Activated CD8-positive, alpha-beta T cell treated with anti-CD3 and anti-CD28 coated beads for 36 hours (primary cell): ENCODE measurements around the gene CERS6. TPM values are rescaled to one million over a fixed set of nuclear protein-coding genes. Genes with fewer than 3 reads are reported as not detected.

Source experiments
- ATAC-seq: fragments of 200-7000 bp; cut with Tn5 transposase; one replicate; pipeline ENCODE4 v1.10.0; 2021; ENCODE audit warnings: mild to moderate bottlenecking, moderate library complexity
- CTCF ChIA-PET: fragments of 350-600 bp; sonication (Branson Sonifier 250); formaldehyde crosslinking; loops from one replicate; lab custom pipeline; 2021; ENCODE audit warnings: antibody characterized with exemption; lab: Charles Lee
- POLR2A ChIA-PET: fragments of 350-600 bp; sonication (Branson Sonifier 250); formaldehyde crosslinking; loops from one replicate; lab custom pipeline; 2021; ENCODE audit warnings: antibody characterized with exemption; lab: Charles Lee
- DNase-seq: peaks from one replicate; pipeline ENCODE4 v3.0.0-alpha.2; 2020
- H3K27ac Mint-ChIP-seq: one replicate; pipeline ENCODE4 v1.8.0; 2021; ENCODE audit warnings: mild to moderate bottlenecking, mixed read lengths
- H3K27me3 Mint-ChIP-seq: one replicate; pipeline ENCODE4 v1.8.0; 2021; ENCODE audit warnings: mixed read lengths
- H3K36me3 Mint-ChIP-seq: one replicate; pipeline ENCODE4 v1.8.0; 2021; ENCODE audit warnings: low read depth, mixed read lengths
- H3K4me1 Mint-ChIP-seq: one replicate; pipeline ENCODE4 v1.8.0; 2021; ENCODE audit warnings: low read depth, mixed read lengths
- H3K4me3 Mint-ChIP-seq: one replicate; pipeline ENCODE4 v1.8.0; 2021; ENCODE audit warnings: mild to moderate bottlenecking, moderate library complexity, mixed read lengths
- H3K9me3 Mint-ChIP-seq: one replicate; pipeline ENCODE4 v1.8.0; 2021; ENCODE audit warnings: mixed read lengths
- intact Hi-C: fragments of 100-400 bp; cut with micrococcal nuclease; formaldehyde crosslinking; loops from one replicate; pipeline ENCODE4 v1.10.0; 2022
- total RNA-seq, 2 experiments: library from RNA; stranded (reverse); gene quantifications; one replicate each; pipeline ENCODE4 v1.2.3, GENCODE V29; 2021
- TF ChIP-seq, protein P1 (sequence below): fragments of 200-600 bp; IDR thresholded peaks from one replicate; pipeline ENCODE4 v1.8.0; 2022; ENCODE audit warnings: antibody characterized with exemption, mild to moderate bottlenecking

The CERS6 gene
- total RNA-seq, 2 experiments from 2014 or later: 15.4 to 16.1 TPM

DNA sequence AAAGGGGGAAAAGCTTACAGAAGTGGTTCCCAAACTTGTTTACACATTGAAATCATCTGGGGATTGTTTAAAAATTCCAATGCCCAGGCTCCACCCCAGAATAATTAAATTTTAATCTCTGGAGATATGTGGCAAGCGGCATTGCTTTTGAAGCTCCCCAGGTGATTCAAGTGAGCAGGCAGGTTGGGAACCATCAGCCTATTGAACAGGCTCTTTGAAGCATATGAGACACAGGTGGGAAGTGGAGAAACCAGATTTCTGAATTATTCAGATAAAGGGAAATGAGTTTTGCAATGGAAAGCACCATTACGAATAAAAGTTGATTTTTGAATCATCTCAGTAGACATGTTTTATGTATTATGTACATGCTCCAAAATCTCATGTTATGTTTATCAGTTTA is 288.8 kb downstream of the CERS6 start:
- no peak for ATAC-seq
- Mint-ChIP-seq H3K4me1 (peaks cover 20% of the 10 kb centered on the region), H3K4me3 (no peak overlapping the region), H3K36me3 (peaks cover 11% of the 10 kb centered on the region), H3K27ac (no peak overlapping the region), H3K27me3 (no peaks in the 10 kb centered on the region), H3K9me3 (no peaks in the 10 kb centered on the region)
- intact Hi-C loops: no loop called here
- ChIA-PET CTCF (interaction anchor here (1.2 kb wide), 1 partner anchor 39 kb away, joined by 3 read pairs; no protein-coding TSS in a partner anchor), POLR2A (no interaction called here)
- TF ChIP-seq, protein P1, sequence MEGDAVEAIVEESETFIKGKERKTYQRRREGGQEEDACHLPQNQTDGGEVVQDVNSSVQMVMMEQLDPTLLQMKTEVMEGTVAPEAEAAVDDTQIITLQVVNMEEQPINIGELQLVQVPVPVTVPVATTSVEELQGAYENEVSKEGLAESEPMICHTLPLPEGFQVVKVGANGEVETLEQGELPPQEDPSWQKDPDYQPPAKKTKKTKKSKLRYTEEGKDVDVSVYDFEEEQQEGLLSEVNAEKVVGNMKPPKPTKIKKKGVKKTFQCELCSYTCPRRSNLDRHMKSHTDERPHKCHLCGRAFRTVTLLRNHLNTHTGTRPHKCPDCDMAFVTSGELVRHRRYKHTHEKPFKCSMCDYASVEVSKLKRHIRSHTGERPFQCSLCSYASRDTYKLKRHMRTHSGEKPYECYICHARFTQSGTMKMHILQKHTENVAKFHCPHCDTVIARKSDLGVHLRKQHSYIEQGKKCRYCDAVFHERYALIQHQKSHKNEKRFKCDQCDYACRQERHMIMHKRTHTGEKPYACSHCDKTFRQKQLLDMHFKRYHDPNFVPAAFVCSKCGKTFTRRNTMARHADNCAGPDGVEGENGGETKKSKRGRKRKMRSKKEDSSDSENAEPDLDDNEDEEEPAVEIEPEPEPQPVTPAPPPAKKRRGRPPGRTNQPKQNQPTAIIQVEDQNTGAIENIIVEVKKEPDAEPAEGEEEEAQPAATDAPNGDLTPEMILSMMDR: no peak
- no peak for DNase-seq

DNA sequence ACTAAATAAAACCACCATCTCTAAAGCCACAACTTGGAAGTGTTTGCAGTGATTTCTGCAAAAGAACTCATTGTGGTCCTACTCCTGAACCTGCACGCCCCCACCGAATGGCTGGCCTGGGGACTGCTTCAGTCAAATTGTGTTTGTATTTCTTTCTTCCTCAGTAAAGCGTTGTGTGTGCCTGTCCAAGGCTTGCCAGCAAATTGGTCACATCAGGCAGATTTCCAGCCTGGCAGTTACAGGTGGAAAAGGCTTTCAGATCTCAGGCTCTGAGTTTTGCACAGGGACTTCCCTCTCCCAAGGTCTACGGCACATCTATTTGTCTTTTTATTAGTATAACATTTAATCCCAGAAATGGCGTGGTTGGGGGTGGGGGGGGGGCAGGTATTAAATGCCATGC is 292.4 kb downstream of the CERS6 start:
- no peak for DNase-seq
- Mint-ChIP-seq H3K27me3 (no peaks in the 10 kb centered on the region), H3K9me3 (no peaks in the 10 kb centered on the region), H3K36me3 (peaks cover 11% of the 10 kb centered on the region), H3K4me3 (no peak overlapping the region), H3K27ac (no peak overlapping the region), H3K4me1 (peaks cover 50% of the 10 kb centered on the region)
- TF ChIP-seq, protein P1: no peak
- intact Hi-C loops: no loop called here
- CTCF ChIA-PET: no interaction called here
- ATAC-seq: no peak
- POLR2A ChIA-PET: no interaction called here

DNA sequence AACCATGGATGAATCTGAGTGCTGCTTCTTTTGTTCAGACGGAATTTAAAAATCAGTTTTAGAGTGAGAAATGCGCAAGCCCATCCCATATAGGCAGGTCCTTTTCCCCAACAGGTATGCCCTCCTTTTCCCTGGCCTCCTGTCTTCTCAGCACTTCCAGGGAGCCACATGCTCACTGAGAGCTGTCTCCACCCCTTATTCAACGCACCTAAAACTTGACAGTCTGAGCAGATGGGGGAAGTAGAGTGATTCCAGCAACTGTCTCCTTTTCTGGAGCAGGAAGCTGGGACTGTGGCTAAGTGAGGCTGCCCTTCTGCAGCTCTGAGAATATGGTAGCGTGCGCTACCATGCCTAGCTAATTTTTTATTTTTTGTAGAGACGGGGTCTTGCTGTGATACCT is 293.2 kb downstream of the CERS6 start:
- TF ChIP-seq, protein P1: no peak
- Mint-ChIP-seq H3K9me3 (no peaks in the 10 kb centered on the region), H3K36me3 (peaks cover 11% of the 10 kb centered on the region), H3K4me1 (peaks cover 50% of the 10 kb centered on the region), H3K4me3 (no peak overlapping the region), H3K27ac (no peak overlapping the region), H3K27me3 (no peaks in the 10 kb centered on the region)
- no peak for ATAC-seq
- intact Hi-C loops: no loop called here
- POLR2A ChIA-PET: no interaction called here
- DNase-seq: no peak
- CTCF ChIA-PET: interaction anchor here (0.8 kb wide), 1 partner anchor 126 kb away, joined by 3 read pairs; no protein-coding TSS in a partner anchor

DNA sequence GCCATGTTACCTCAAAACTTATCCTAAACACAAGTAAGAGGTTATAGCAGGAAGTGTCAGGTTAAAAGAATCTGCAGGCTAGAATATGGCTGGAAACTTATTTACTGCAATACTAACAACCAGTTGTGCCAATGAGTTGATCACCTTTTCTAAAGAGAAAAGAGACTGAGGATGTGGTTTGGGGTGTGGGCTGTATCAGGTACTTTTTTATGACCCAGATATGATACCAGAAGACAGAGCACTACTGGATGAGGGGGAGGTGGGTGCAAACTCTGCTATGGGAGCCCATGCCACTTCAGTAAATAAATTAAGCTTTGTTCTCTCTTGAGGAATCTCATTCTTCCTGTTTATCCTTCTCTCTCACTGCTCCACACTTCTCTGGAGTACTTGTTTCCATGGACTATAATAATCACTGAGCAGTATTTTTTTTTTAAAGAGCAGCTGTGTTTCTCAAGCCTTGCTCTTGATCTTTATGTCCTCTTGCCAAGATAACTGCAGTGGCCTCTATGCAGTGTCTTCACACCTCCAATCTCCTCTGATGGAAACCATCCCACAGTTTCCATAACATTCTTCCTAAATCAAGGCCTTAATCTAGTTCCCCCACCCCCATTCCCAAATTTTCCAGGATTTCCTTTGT is 295.1 kb downstream of the CERS6 start:
- H3K27me3 Mint-ChIP-seq: no peaks in the 10 kb centered on the region
- TF ChIP-seq, protein P1: no peak
- POLR2A ChIA-PET: interaction anchor here (0.6 kb wide), 1 partner anchor 319 kb away, joined by 4 read pairs; no protein-coding TSS in a partner anchor
- no peaks in the 10 kb centered on the region for H3K9me3 Mint-ChIP-seq
- intact Hi-C loops: no loop called here
- peaks cover 59% of the 10 kb centered on the region for H3K4me1 Mint-ChIP-seq
- peak overlapping the region; percentile 78 for H3K27ac Mint-ChIP-seq
- H3K4me3 Mint-ChIP-seq: no peak overlapping the region
- peak; percentile 98 for ATAC-seq
- peaks cover 3% of the 10 kb centered on the region for H3K36me3 Mint-ChIP-seq
- DNase-seq: peak; percentile 74
- CTCF ChIA-PET: interaction anchor here (1.0 to 1.3 kb wide), 2 partner anchors 8 to 633 kb away, joined by 3 to 5 read pairs; no protein-coding TSS in a partner anchor

DNA sequence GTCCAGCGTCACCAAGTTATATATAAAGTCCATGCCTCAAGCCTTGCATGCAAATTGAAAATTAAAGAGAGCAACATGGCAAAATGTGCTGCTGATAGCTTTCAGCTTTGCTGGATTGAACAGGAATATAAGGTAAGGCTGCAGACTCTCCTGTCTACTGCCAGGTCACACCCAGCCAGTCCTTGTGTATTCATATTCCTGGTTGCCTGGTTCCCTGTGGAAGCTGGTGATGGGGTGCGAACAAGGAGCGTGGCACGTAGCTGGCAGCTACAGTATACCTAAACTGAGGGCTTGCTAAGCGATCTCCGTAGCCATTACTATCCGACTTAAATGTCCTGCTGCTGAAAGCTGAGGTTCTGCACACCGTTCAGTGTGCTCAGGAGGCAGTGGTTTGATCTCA is 296.3 kb downstream of the CERS6 start:
- POLR2A ChIA-PET: no interaction called here
- TF ChIP-seq, protein P1: no peak
- Mint-ChIP-seq H3K4me3 (no peak overlapping the region), H3K27me3 (no peaks in the 10 kb centered on the region), H3K27ac (no peak overlapping the region), H3K4me1 (peaks cover 70% of the 10 kb centered on the region), H3K36me3 (peaks cover 2% of the 10 kb centered on the region), H3K9me3 (no peaks in the 10 kb centered on the region)
- CTCF ChIA-PET: no interaction called here
- intact Hi-C loops: no loop called here
- ATAC-seq (no peak), DNase-seq (no peak)
